Subcutaneous adipose tissue (tissue), 4 donors: ENCODE measurements around the gene MAGEE2. TPM values are rescaled to one million over a fixed set of nuclear protein-coding genes. Genes with fewer than 3 reads are reported as not detected.

Source experiments
- total RNA-seq, 4 donors: library from RNA; depleted of rRNA; stranded (reverse); fragments of >200 nt; gene quantifications; one replicate each; pipeline ENCODE4 v1.1.0, GENCODE V29; 2016
- TF ChIP-seq, protein P1 (sequence below): fragments of 450-650 bp; IDR thresholded peaks from one replicate; pipeline ENCODE4 v1.5.1; 2016; ENCODE audit warnings: low read depth, mild to moderate bottlenecking, control low read depth, antibody characterized with exemption, moderate library complexity

Gene MAGEE2, protein sequence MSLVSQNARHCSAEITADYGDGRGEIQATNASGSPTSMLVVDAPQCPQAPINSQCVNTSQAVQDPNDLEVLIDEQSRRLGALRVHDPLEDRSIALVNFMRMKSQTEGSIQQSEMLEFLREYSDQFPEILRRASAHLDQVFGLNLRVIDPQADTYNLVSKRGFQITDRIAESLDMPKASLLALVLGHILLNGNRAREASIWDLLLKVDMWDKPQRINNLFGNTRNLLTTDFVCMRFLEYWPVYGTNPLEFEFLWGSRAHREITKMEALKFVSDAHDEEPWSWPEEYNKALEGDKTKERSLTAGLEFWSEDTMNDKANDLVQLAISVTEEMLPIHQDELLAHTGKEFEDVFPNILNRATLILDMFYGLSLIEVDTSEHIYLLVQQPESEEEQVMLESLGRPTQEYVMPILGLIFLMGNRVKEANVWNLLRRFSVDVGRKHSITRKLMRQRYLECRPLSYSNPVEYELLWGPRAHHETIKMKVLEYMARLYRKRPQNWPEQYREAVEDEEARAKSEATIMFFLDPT
- total RNA-seq: not detected

DNA sequence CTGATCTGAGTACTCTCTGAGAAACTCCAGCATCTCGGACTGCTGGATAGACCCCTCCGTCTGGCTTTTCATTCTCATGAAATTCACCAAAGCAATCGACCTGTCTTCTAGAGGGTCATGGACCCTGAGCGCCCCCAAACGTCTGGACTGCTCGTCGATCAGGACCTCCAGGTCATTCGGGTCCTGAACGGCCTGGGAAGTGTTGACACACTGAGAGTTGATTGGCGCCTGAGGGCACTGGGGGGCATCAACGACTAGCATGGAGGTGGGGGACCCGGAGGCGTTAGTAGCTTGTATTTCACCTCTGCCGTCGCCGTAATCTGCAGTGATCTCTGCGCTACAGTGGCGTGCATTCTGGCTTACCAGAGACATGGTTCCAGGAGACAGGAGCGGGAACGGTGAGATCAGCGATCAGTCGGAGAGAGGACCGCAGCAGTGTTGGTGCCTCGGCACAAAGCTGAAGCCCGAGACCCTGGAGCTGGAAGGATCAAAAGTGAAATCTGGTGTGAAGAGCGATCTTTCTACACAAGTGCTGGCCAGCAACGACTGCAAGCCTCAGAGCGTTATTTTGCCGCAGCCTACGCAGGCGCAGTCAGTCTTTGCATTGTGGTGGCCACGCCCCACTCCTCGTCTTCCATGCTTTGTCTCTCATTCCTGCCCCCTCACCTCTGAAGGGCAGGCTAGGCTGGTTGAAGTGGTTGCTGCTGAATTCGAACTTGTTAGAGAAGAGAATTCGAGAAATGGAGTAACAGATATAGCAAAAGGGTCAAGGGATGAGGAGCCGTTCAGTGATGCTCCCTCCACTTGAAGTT is at the start of gene MAGEE2:
TSS of gene MAGEE2 (minus strand) at position 575 of the 812 bp plus-strand sequence. CDS start at position 372, 203 bp downstream.
- TF ChIP-seq, protein P1, sequence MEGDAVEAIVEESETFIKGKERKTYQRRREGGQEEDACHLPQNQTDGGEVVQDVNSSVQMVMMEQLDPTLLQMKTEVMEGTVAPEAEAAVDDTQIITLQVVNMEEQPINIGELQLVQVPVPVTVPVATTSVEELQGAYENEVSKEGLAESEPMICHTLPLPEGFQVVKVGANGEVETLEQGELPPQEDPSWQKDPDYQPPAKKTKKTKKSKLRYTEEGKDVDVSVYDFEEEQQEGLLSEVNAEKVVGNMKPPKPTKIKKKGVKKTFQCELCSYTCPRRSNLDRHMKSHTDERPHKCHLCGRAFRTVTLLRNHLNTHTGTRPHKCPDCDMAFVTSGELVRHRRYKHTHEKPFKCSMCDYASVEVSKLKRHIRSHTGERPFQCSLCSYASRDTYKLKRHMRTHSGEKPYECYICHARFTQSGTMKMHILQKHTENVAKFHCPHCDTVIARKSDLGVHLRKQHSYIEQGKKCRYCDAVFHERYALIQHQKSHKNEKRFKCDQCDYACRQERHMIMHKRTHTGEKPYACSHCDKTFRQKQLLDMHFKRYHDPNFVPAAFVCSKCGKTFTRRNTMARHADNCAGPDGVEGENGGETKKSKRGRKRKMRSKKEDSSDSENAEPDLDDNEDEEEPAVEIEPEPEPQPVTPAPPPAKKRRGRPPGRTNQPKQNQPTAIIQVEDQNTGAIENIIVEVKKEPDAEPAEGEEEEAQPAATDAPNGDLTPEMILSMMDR: no peak

DNA sequence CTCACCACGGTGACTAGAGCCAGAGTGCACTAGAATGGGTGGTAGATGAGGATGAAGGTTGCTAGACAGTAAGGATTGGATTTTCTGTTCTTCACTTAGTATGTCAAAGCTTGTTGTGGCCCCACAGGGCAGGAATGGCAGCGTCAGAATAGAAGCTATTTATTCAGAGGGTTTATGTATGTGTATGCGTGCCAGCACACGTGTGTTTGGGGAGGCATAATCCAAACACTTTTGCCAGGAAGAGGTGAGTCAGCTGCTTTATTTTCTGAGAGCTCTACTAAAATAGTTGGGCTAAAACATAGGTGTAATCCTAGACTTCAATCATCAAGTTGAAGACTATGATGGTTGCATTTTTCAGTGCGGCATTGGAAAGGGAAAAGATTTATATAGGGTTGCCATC is 1.2 kb upstream of the MAGEE2 start:
- TF ChIP-seq, protein P1: no peak

DNA sequence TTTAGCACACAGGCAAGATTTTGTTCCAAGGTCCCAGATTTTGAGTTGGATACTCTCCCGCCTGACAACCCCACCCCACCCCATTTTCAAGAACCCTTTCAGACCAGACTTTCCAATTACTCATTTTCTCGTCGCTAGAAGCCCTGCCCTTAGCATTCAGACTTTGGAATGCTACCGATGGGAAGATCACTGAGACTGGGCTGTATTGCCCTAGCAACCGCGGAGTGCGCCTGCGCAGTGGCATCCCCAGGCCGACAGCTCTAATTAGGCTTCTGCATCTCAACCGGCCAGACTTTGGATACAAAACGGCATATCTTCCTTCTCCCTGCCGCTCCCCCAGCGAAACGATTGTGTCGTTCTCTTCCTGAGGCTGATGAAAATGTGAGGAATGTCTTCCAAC is 3.4 kb downstream of the MAGEE2 start:
- TF ChIP-seq, protein P1: no peak

DNA sequence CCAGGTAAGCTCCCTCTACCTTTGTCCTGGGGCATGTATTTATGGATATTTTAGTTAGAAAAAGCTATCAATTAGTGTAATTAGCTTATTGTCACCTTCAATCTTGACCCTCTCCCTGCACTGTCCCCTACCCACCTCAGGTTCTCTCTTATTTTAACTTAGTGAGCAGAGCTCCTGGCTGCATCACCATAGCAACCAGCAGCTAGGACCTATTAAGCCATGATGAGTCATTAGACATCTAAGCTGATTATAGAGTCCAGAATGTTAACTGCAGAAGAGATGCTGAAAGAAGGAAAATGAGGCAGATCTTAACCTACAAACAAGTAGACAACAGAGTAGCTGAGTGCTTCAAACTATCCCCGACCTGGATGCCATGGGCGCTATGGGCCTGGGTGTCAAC is 36.6 kb downstream of the MAGEE2 start:
- TF ChIP-seq, protein P1: no peak

DNA sequence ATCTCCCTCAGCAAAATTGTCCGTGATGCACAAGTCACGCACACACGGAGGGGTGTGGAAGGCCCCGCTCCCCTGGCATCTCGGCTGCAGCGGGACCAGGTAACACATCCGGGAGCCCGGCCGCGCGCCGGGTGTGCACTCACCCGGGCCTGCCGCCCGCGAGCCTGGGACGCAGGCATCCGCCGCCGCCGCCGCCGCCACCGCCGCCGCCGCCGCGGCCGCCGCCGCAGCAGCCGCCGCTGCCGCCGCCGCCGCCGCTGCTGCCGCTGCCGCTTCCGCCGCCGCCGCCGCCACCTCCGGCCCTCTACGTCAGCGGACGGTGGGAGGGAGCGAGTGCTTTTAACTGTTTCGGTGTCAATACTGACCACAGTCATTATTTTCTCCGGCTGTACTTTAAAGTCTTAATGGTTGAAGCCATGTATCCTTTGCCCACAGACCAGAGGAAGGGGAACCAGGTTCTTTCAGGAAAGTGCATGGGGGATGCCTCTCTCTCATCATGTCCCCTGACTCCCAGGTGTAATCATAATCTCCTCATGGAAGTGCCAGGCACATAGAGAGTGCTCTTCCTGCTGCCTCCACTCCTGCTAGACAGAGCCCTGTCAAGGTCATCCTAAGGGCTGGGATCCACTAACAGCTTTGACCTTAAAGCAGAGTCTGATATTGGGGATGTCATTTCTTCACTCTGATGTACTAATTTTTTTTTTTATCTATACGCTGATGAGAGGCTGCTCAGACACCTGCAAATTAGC is 38.0 kb downstream of the MAGEE2 start:
- TF ChIP-seq, protein P1: no peak
